ENCODE results near the gene SEPTIN5. TPM values are rescaled to one million over a fixed set of nuclear protein-coding genes. Genes with fewer than 3 reads are reported as not detected.

SEPTIN5 gene
- total RNA-seq, 1 experiment from 2014 or later, result not detected

DNA sequence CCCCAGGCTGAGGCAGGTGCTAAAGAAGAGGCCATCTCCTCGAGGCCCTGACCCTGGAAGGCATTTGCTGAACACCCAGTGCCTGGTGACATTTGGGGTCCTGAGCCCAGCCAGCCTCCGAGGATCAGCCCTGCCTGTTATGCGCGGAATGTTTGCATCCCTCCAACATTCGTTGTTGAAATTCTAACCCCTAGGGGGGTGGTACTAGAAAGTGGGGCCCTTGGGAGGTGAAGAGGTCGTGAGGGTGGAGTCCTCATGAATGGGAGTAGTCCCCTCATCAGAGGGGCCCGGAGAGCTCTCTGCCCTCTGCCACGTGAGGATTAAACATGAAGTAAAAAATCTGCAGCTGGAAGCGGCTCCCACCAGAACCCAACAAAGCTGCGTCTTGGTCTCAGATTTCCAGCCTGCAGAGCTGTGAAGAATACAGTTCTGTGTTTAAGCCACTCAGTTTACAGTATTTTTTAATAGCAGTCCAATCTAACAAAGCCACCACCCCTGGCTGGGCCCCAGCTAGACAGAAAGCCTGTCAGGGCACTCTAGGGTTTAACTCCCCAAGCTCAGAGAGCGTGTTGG, 35.3 kb upstream of the SEPTIN5 start:
- H3K79me2 ChIP-seq (ENCODE audit: low read length), result no peaks in the 10 kb centered on the region
- H3K9me3 ChIP-seq (ENCODE audit: low read length), result no peaks in the 10 kb centered on the region
- no peak overlapping the region for H3K9ac ChIP-seq (ENCODE audit: low read length)
- H3K4me1 ChIP-seq (ENCODE audit: low read length), result no peaks in the 10 kb centered on the region
- H3K36me3 ChIP-seq (ENCODE audit: insufficient read depth, low read length), result no peaks in the 10 kb centered on the region
- no peak overlapping the region for H3K27ac ChIP-seq (ENCODE audit: low read length)
- H3K4me2 ChIP-seq (ENCODE audit: low read depth, low read length, poor library complexity, severe bottlenecking), result no peak overlapping the region
- no peaks in the 10 kb centered on the region for H3K27me3 ChIP-seq (ENCODE audit: low read length)
- no peak for DNase-seq
- H3K9me2 ChIP-seq (replicated peaks; ENCODE audit: insufficient read depth, low read length), result no peaks in the 10 kb centered on the region
- no peaks in the 10 kb centered on the region for H4K20me1 ChIP-seq (ENCODE audit: insufficient read depth, low read depth, low read length)
- H2AFZ ChIP-seq (ENCODE audit: low read length), result no peak overlapping the region
- H3K4me3 ChIP-seq (ENCODE audit: low read length), result no peak overlapping the region

DNA sequence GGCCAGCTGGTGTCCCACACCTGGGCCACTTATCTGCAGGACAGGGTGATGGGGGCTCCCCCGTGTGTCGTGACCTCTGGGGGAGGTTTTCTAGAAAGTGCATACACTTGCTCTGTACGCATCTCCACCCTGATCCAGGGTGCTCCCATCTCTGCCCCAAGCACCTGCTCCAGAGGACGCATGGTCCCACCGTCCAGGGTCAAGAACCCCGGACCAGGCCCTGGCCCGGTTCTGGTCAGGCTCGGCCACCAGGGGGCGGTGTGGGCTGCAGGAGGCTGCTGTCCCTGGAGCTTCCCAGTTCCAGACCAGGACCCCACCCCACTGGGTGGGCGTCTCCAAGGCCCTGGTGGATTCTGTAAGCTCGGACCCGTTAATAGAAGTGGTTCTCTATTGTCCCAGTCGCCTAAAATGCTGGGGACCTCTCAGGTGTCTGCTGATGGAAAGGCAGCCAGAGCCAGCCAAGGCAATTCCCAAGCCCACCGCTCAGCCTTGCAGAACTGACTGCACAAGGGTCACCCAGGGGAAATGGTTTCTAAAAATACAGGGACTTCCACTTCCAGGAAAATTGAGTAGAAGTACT, 34.7 kb upstream of the SEPTIN5 start:
- no peaks in the 10 kb centered on the region for H4K20me1 ChIP-seq (ENCODE audit: insufficient read depth, low read depth, low read length)
- H3K79me2 ChIP-seq (ENCODE audit: low read length), result no peaks in the 10 kb centered on the region

DNA sequence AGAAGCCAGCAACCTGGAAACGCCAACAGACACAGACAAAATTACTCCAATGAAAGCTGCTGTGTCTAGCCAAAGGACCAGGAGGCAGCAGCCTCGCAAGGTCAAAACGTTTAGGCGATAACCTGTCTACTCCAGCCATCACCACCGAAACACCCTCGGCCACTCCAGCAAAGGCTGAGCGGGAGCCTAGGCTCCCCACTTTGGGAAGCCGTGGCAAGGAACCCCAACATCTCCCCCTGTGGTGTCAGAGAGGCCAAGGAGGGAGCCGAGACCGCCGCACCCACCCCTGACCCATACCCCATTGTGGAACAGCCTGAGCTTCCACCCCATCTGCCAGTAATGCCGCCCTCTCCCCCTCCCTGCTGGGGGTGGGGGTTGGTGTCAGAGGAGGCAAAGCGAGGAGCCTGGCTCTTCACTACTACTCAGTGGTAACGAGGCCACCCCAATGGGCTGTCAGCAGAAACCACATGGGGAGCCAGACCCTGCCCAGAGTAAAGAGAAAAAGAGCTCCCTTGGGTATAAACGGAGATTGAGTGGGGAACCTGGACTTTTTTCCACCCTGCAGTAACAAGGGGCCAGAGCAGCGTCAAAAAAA, 33.9 kb upstream of the SEPTIN5 start:
- H3K4me3 ChIP-seq (ENCODE audit: low read length), result no peak overlapping the region
- H3K27ac ChIP-seq (ENCODE audit: low read length), result no peak overlapping the region
- H3K9ac ChIP-seq (ENCODE audit: low read length), result no peak overlapping the region
- no peak overlapping the region for H3K4me2 ChIP-seq (ENCODE audit: low read depth, low read length, poor library complexity, severe bottlenecking)
- no peak overlapping the region for H2AFZ ChIP-seq (ENCODE audit: low read length)
- H4K20me1 ChIP-seq (ENCODE audit: insufficient read depth, low read depth, low read length), result no peaks in the 10 kb centered on the region
- H3K9me3 ChIP-seq (ENCODE audit: low read length), result no peaks in the 10 kb centered on the region
- no peaks in the 10 kb centered on the region for H3K9me2 ChIP-seq (replicated peaks; ENCODE audit: insufficient read depth, low read length)
- no peaks in the 10 kb centered on the region for H3K4me1 ChIP-seq (ENCODE audit: low read length)
- H3K27me3 ChIP-seq (ENCODE audit: low read length), result no peaks in the 10 kb centered on the region
- no peak for DNase-seq
- H3K79me2 ChIP-seq (ENCODE audit: low read length), result no peaks in the 10 kb centered on the region
- H3K36me3 ChIP-seq (ENCODE audit: insufficient read depth, low read length), result no peaks in the 10 kb centered on the region

More for the DNA sequence above, 34.7 kb upstream of the SEPTIN5 start:
- Histone ChIP-seq H3K9me2 (replicated peaks; ENCODE audit: insufficient read depth, low read length) (no peaks in the 10 kb centered on the region), H3K27ac (ENCODE audit: low read length) (no peak overlapping the region), H2AFZ (ENCODE audit: low read length) (no peak overlapping the region), H3K9me3 (ENCODE audit: low read length) (no peaks in the 10 kb centered on the region), H3K27me3 (ENCODE audit: low read length) (no peaks in the 10 kb centered on the region), H3K36me3 (ENCODE audit: insufficient read depth, low read length) (no peaks in the 10 kb centered on the region), H3K4me2 (ENCODE audit: low read depth, low read length, poor library complexity, severe bottlenecking) (no peak overlapping the region), H3K4me1 (ENCODE audit: low read length) (no peaks in the 10 kb centered on the region), H3K9ac (ENCODE audit: low read length) (no peak overlapping the region), H3K4me3 (ENCODE audit: low read length) (no peak overlapping the region)
- DNase-seq, result peak; percentile 55

DNA sequence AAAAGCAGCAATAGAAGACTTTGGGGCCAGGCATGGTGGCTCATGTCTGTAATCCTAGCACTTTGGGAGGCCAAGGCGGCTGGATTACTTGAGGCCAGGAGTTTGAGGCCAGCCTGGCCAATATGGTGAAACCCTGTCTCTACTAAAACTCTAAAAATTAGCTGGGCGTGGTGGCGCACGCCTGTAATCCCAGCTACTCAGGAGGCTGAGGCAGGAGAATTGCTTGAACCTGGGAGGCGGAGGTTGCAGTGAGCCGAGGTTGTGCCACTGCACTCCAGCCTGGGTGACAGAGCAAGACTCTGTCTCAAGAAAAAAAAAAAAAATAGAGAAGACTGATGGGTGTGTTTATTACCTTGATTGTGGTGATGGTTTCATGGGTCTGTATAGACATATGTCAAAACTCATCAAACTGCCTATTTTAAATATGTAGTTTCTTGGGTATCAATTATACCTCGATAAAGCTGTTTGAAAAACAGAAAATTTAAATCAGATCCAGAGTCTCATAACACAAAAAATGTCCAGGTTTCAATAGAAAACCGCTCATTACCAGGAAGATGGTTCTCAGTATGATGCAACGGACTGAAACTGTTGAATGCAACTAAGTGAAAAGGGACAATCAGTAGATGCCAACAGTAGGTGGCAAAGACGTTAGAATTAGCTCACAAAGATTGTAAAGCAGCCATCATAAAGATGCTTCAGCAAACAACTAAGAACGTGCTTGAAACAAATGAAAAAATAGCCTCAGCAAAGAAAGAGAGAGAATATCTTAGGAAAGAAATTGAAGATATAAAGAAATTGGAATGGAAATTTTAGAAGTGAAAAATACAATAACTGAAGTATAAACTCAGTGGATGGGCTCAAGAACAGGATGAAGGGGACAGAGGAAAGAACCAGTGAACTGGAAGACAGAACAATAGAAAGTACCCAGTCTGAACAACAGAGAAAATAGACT, 33.1 kb upstream of the SEPTIN5 start:
- Histone ChIP-seq H3K4me2 (ENCODE audit: low read depth, low read length, poor library complexity, severe bottlenecking) (no peak overlapping the region), H3K27ac (ENCODE audit: low read length) (no peak overlapping the region), H3K9ac (ENCODE audit: low read length) (no peak overlapping the region), H3K4me3 (ENCODE audit: low read length) (no peak overlapping the region), H3K9me2 (replicated peaks; ENCODE audit: insufficient read depth, low read length) (no peaks in the 10 kb centered on the region), H3K4me1 (ENCODE audit: low read length) (no peaks in the 10 kb centered on the region), H3K79me2 (ENCODE audit: low read length) (no peaks in the 10 kb centered on the region), H3K9me3 (ENCODE audit: low read length) (no peaks in the 10 kb centered on the region), H3K27me3 (ENCODE audit: low read length) (no peaks in the 10 kb centered on the region), H4K20me1 (ENCODE audit: insufficient read depth, low read depth, low read length) (no peaks in the 10 kb centered on the region), H2AFZ (ENCODE audit: low read length) (no peak overlapping the region), H3K36me3 (ENCODE audit: insufficient read depth, low read length) (no peaks in the 10 kb centered on the region)
- DNase-seq, result no peak

DNA sequence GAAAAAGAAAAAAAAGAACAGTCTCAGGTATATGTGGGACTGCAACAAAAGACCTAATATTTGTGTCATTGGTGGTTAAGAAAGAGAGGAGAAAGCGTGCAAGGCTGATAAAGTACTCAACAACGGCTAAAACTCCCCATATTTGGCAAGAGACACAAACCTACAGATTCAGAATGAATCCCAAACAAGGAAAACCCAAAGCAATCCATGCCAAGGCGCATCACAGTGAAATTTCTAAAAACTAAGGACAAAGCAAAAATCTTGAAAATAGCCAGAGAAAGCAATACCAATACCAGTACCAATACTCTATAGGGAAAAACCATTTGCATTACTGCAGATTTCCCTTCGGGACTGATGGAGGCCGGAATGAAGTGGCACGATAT, 32.4 kb upstream of the SEPTIN5 start:
- Histone ChIP-seq H3K9me3 (ENCODE audit: low read length) (no peaks in the 10 kb centered on the region), H3K4me1 (ENCODE audit: low read length) (no peaks in the 10 kb centered on the region), H3K9me2 (replicated peaks; ENCODE audit: insufficient read depth, low read length) (no peaks in the 10 kb centered on the region), H2AFZ (ENCODE audit: low read length) (no peak overlapping the region), H3K79me2 (ENCODE audit: low read length) (no peaks in the 10 kb centered on the region), H4K20me1 (ENCODE audit: insufficient read depth, low read depth, low read length) (no peaks in the 10 kb centered on the region), H3K9ac (ENCODE audit: low read length) (no peak overlapping the region), H3K36me3 (ENCODE audit: insufficient read depth, low read length) (no peaks in the 10 kb centered on the region), H3K4me3 (ENCODE audit: low read length) (no peak overlapping the region), H3K27ac (ENCODE audit: low read length) (no peak overlapping the region), H3K27me3 (ENCODE audit: low read length) (no peaks in the 10 kb centered on the region), H3K4me2 (ENCODE audit: low read depth, low read length, poor library complexity, severe bottlenecking) (no peak overlapping the region)
- DNase-seq, result no peak

DNA sequence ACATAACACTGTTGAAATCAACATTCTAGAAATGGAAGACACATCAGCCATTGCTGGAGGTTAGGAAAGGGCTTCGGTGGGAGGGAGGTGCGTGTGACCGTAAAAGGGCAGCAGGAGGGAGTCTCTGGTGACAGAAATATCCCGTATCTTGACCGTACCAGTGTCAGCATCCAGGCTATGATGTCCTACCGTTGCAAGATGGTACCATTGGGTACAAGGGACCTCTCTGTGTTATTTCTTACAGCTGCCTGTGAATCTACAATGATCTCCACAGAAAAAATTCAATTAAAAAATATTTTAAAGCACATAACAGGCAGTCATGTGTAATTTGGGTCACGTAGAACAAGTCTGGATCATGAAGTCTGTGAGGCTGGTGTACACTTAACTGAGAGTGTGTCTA, 27.4 kb upstream of the SEPTIN5 start:
- no peaks in the 10 kb centered on the region for H3K9me2 ChIP-seq (replicated peaks; ENCODE audit: insufficient read depth, low read length)
- no peaks in the 10 kb centered on the region for H3K9me3 ChIP-seq (ENCODE audit: low read length)
- no peak overlapping the region for H3K4me2 ChIP-seq (ENCODE audit: low read depth, low read length, poor library complexity, severe bottlenecking)
- H4K20me1 ChIP-seq (ENCODE audit: insufficient read depth, low read depth, low read length), result no peaks in the 10 kb centered on the region
- H3K79me2 ChIP-seq (ENCODE audit: low read length), result no peaks in the 10 kb centered on the region
- no peaks in the 10 kb centered on the region for H3K27me3 ChIP-seq (ENCODE audit: low read length)
- no peak overlapping the region for H2AFZ ChIP-seq (ENCODE audit: low read length)
- H3K9ac ChIP-seq (ENCODE audit: low read length), result no peak overlapping the region
- no peaks in the 10 kb centered on the region for H3K36me3 ChIP-seq (ENCODE audit: insufficient read depth, low read length)
- H3K27ac ChIP-seq (ENCODE audit: low read length), result no peak overlapping the region
- no peaks in the 10 kb centered on the region for H3K4me1 ChIP-seq (ENCODE audit: low read length)
- DNase-seq, result no peak
- no peak overlapping the region for H3K4me3 ChIP-seq (ENCODE audit: low read length)

DNA sequence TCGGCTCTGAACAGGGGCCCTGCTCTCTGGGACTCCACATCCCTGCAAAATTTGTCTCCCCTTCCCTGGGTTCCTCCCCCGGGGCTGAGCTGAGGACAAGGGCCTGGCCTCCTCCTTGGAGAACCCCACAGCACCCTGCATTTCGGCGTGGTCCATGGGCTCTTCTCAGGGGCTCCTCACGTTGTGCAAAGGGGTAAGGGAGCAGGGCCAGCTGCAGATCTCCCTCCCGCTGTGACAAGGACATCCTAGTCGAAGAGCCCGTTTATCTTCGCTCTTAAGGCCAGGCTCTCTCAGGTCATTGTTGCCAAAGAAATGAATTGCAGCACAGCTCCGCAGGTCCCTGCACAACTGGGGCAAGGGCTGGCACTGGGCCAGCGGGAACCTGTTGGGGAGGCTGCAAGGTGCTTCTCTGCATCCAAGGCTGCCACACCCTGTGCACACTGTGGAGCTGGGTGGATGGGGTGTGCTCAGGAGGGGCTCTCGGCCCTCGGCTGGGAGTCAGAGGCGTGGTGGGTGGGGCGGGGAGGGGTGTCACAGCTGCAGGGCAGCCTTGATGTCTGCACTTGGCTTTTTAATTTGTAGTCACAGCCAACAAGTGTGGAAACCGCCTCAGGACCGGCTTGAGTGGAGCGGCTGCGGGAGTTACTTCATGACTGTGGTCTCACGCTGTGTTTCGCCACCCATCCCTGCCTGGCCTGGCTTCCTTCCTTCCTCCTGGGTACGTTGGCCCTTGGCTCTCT, 26.6 kb upstream of the SEPTIN5 start:
- H3K27me3 ChIP-seq (ENCODE audit: low read length), result no peaks in the 10 kb centered on the region

More for the DNA sequence above, 26.6 kb upstream of the SEPTIN5 start:
- Histone ChIP-seq H3K36me3 (ENCODE audit: insufficient read depth, low read length) (no peaks in the 10 kb centered on the region), H2AFZ (ENCODE audit: low read length) (no peak overlapping the region), H3K9ac (ENCODE audit: low read length) (no peak overlapping the region), H3K9me3 (ENCODE audit: low read length) (no peaks in the 10 kb centered on the region), H3K79me2 (ENCODE audit: low read length) (no peaks in the 10 kb centered on the region), H4K20me1 (ENCODE audit: insufficient read depth, low read depth, low read length) (no peaks in the 10 kb centered on the region), H3K4me3 (ENCODE audit: low read length) (no peak overlapping the region), H3K27ac (ENCODE audit: low read length) (no peak overlapping the region), H3K4me2 (ENCODE audit: low read depth, low read length, poor library complexity, severe bottlenecking) (no peak overlapping the region), H3K4me1 (ENCODE audit: low read length) (no peaks in the 10 kb centered on the region), H3K9me2 (replicated peaks; ENCODE audit: insufficient read depth, low read length) (no peaks in the 10 kb centered on the region)
- no peak for DNase-seq

Measured in Karpas-422 (cell line).